HG03103 (cell line): Measurements from ENCODE around the gene FAM76A.
"Not testable (repeated sequence)": the region's sequence is repeated elsewhere in the genome, so short reads cannot be mapped to it uniquely, and the experiment has no call there.

Experiments used
- ATAC-seq: cut with Tn5 transposase; IDR thresholded peaks from one replicate; pipeline ENCODE4 v1.9.1; 2021; ENCODE audit warnings: low read depth; ENCODE audit not compliant: unreplicated experiment

The FAM76A gene

GRCh38 chr1:27725374-27726172 is at the start of gene FAM76A:
Gene FAM76A, plus strand, starts transcription at chr1:27725961. Its CDS starts 120 bp downstream, at chr1:27726081.
- peak; percentile 92 for ATAC-seq

GRCh38 chr1:27676410-27676809 is 49.4 kb upstream of the FAM76A start:
- ATAC-seq, result no peak

DNA sequence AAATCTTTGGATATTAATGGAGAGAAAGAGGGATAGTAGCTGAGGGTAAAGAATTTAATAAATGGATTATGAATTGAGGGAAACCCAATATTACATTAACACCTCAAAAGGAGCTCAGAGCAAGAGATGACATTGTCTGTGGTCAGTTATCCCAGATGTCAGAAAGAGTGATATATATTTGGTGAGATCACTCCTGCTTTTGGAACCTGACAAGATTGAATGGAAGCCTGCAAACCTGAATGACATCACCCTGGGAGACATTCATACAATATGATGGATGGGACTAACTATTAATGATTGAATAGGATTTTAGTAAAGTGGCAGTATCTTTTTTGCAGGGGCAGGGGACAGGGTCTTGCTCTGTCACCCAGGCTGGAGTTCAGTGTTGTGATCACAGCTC is 47.0 kb upstream of the FAM76A start:
- ATAC-seq, result no peak

- ATAC-seq, result not testable (repeated sequence)
Observed at GRCh38 chr1:27680225-27680791, 45.5 kb upstream of the FAM76A start.

GRCh38 chr1:27681580-27681979 is 44.2 kb upstream of the FAM76A start:
- not testable (repeated sequence) for ATAC-seq

- ATAC-seq, result no peak
Observed at GRCh38 chr1:27682351-27682944, 43.3 kb upstream of the FAM76A start.

DNA sequence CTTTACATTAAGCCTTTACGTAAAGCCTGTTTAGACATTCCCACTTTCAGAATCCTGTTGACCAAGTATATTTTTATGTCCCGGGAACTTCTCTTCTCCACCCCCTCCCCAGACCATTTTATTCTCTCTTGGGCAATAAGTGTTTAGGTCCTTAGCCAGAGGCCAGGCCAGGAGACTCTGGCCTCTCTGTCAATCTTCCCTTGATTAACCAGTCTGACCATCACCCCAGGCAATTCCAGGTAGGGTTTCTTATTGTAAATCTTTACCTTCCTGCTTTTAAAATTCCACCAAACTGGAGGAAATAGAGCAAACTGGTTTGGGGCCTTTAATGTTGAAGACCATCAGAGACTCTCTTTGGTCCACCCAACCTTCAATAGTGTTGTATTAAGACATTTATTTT is 41.6 kb upstream of the FAM76A start:
- ATAC-seq, result no peak

- ATAC-seq, result no peak
Observed at GRCh38 chr1:27686223-27686990, 39.4 kb upstream of the FAM76A start.

DNA sequence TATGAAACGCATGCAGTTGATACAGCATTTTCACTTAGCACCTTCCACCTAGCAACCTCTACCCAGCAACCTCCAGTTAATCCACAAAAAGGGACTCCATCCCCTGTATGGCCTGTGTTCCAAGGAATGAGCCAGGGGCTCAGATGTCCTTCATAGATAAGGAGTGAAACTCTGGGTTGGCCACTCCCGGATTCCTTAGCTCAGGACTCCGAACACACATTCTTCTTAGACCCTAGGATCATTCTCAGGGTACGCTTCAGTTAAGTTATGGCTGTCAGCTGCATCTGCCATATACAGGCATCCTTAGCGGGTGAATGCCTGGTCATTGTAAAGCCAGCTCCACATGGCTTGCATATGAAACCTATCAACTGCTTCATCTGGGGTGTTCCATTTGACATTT is 37.9 kb upstream of the FAM76A start:
- ATAC-seq, result no peak

DNA sequence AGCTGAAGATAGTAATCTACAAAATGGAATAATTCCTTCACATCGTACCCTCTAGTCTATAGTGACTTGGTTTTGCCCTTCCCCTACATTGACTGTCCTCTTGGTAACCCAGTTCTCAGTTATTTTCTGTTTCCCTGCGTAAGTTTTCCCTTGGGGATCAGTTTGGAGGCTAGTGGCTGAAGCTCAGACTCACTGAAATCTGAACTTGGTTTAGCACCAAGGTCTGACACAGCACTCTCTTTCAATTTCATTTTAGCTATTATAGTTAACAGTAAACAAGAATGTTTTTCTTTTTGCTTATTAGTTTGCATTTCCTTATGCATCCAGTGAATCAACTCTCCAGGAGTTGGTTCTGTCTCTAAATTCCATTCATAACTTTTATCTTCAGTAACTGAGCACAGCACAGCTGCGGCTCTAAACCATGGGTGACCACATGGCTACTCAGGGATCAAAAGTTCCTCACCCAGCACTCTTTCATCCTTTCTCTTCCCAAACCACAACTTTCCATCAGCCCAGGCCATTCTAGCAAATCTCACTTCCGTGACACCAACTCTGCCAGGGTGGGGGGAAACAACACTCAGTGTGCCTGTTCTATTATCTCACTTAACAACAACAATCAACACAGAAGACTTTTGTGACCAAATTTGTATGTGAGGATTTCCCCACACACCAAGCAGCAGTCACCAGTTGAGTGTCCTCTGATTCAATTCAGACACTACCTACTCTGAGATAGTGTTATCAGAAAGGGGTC is 36.2 kb upstream of the FAM76A start:
- ATAC-seq, result no peak

- ATAC-seq, result no peak
Observed at GRCh38 chr1:27690183-27690582, 35.6 kb upstream of the FAM76A start.

DNA sequence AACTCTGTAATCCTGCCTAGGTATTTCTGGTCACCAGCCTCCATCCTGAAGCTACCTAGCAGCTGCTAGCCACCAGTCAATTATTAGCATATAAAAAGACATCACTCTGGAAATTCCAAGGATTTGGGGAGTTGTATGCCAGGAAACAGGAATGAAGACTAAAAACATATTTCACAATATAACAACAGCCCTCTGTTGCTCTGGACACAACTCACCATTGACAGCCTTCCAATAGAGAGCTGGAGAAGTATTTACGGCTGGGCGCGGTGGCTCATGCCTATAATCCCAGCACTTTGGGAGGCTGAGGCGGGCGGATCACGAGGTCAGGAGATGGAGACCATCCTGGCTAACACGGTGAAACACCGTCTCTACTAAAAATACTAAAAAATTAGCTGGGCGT is 28.9 kb upstream of the FAM76A start:
- not testable (repeated sequence) for ATAC-seq

DNA sequence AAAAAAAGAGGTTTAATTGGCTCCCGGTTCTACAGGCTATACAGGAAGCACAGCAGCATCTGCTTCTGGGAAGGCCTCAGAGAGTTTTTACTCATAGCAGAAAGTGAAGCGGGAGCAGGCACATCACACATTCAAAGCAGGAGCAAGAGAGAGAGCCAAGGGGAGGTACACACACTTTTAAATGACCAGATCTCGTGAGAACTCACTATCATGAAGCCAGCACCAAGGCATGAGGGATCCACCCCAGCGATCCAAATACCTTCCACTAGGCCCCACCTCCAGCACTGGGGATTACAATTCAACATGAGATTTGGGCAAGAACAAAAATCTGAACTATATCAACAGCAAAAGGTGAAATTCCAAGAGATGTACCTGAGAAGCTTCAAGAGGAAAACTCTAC is 20.8 kb upstream of the FAM76A start:
- ATAC-seq, result no peak

DNA sequence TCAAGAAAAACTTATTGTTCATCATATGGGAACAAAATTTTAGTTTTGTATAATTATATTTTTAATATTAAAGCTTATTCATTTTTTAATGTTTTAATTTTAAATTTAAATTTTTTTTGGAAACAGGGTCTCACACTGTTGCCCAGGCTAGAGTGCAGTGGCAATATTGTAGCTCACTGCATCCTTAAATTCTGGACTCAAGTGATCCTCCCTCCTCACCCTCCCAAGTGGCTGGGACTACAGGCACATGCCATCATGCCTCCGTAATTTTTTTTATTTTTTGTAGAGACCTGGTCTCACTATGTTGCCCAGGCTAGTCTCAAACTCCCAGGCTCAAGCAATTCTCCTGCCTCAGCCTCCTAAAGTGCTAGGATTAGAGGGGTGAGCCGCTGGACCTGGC is 20.2 kb upstream of the FAM76A start:
- ATAC-seq, result no peak

- no peak for ATAC-seq
Observed at GRCh38 chr1:27710574-27710973, 15.2 kb upstream of the FAM76A start.

DNA sequence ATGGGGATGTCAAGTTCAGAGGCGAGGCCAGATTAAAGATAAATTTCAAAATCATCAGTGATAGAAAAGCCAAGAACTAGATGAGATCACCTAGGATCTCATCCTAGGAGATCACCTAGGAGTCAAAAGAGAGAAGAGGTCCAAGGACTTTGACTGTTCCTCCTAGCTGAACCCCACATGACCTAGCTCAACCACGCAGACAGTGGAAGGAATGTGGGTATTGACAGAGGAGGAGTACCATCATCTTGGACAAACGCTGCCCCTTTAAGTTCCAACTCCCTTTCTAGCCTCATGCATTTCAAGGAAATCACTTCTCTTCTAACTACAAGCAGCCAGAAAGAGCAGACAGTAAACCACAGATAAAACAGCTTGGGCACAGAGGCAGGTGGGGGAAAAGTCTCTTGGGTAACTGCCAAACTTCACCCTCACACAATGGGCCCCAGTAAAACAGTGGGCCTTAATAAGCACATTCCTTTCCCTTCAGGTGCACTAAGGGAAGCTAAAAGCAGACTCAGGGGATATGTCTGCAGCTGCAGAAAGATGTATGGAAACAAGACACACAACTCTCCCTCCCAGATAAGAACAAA is 12.5 kb upstream of the FAM76A start:
- ATAC-seq, result no peak

DNA sequence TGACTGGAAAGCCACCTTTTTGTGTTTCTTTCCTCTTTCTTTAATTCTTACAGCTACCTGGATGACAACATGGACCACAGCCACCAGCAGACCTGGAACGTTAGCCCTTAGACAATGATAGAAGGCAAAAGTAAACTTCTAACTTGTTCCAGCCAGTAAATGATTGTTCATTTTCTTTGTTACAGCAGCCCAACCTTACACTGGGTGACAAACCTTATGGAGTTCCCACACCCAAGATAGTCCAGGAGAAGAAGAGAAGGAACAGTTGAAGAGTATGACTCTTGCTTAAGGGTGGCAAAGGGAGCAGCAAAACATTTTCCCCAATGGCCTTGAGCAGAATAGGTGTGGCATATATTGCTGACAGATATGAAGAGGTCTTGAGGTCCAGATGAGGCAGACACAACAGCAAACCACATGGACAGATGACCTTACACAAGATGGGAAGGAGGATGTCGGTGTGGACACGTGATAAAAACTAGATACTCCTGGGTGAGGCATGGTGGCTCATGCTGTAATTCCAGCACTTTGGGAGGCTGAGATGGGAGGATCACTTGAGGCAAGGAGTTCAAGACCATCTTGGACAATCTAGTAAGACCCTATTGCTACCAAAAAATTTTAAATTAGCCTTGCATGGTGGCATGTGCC is 11.8 kb upstream of the FAM76A start:
- no peak for ATAC-seq

DNA sequence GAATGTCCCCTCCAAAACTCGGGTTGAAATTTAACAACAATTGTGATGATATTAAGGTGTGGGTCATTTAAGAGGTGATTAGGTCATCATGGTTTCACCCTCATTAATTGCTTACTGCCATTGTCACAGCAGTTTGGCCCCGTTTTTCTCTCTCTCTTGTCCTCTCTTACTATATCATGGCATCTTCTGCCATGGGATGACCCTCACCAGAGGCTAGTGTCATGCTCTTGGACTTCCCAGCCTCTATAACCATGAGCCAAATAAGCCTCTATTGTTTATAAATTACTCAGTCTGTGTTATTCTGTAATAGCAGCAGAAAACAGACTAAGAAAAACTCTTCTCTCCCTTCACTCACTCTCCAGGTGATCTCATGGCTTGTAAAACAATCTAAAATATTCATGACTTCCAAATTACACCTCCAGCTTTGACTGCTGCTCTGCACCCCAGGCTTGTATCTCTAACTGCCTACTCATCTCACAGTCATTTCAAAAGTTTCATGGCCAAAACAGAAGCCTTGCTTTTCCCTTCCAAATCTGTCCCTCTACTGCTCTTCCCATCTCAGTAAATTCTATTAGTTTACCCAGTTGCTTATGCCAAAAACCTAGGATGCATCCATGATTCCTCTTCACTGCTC is 9.4 kb upstream of the FAM76A start:
- ATAC-seq, result no peak
